ENCODE data around the gene TMEM134.

TMEM134 gene

GRCh38 chr11:67420646-67421429 lies 48.2 kb downstream of the TMEM134 start:
- peak; percentile 89 for DNase-seq

- no peak for DNase-seq
Measured at GRCh38 chr11:67420147-67420645, 48.9 kb downstream of the TMEM134 start.

- no peak for DNase-seq
Measured at GRCh38 chr11:67419325-67420049, 49.6 kb downstream of the TMEM134 start.

- DNase-seq = no peak
Measured at GRCh38 chr11:67418476-67419281, 50.4 kb downstream of the TMEM134 start.

- no peak for DNase-seq
Measured at GRCh38 chr11:67417425-67417824, 51.6 kb downstream of the TMEM134 start.

- DNase-seq = peak; percentile 79
Measured at GRCh38 chr11:67416416-67417335, 52.4 kb downstream of the TMEM134 start.

GRCh38 chr11:67415501-67416304 lies 53.3 kb downstream of the TMEM134 start, which contains the start of gene CARNS1:
TSS of gene CARNS1 (plus strand) at chr11:67415678. CDS start at chr11:67416200, 522 bp downstream.
- DNase-seq = peak; percentile 43

GRCh38 chr11:67413266-67413849 lies 55.7 kb downstream of the TMEM134 start:
- no peak for DNase-seq

- DNase-seq = no peak
Measured at GRCh38 chr11:67412495-67413179, 56.4 kb downstream of the TMEM134 start.

GRCh38 chr11:67411785-67412152 lies 57.3 kb downstream of the TMEM134 start:
- DNase-seq = no peak
